ENCODE results near the gene GOT2. TPM values are rescaled to one million over a fixed set of nuclear protein-coding genes. Genes with fewer than 3 reads are reported as not detected.
"Not testable (repeated sequence)": the region's sequence is repeated elsewhere in the genome, so short reads cannot be mapped to it uniquely, and the experiment has no call there.

Gene GOT2
- total RNA-seq, 1 experiment from 2014 or later = 135 TPM

- TF ChIP-seq YY1 (IDR thresholded peaks at IDR 0.05; ENCODE audit: extremely low read depth, insufficient replicate concordance, low read depth, low read length) (peak; percentile 72), POLR2A (IDR thresholded peaks at IDR 0.05; ENCODE audit: borderline replicate concordance, extremely low read depth, insufficient read depth, insufficient read length) (peak; percentile 70), ZFX (IDR thresholded peaks at IDR 0.05) (peak; percentile 96), MAX (IDR thresholded peaks at IDR 0.05) (peak; percentile 87), ELF1 (IDR thresholded peaks at IDR 0.05; ENCODE audit: borderline replicate concordance, low read depth) (no peak), TCF7L2 (IDR thresholded peaks at IDR 0.05; ENCODE audit: borderline replicate concordance, extremely low read depth, insufficient read depth, insufficient read length) (peak; percentile 65)
These were observed at the start of gene GOT2 (continued) for GRCh38 chr16:58733671-58734458.

GRCh38 chr16:58779291-58779690 is 45.2 kb upstream of the GOT2 start:
- H3K4me2 ChIP-seq (ENCODE audit: low read length); ATAC-seq; H3K79me2 ChIP-seq (ENCODE audit: insufficient read depth, low read length); H3K36me3 ChIP-seq (ENCODE audit: control insufficient read depth in 1 of 2, insufficient read depth in 2 of 2, low read length in 2 of 2); H3K4me3 ChIP-seq (replicated peaks in 1 of 2; ENCODE audit: low read depth in 1 of 2, low read length in 2 of 2); H3K9me3 ChIP-seq (ENCODE audit: control insufficient read depth in 1 of 2, insufficient read depth in 1 of 2, low read depth in 1 of 2, low read length in 2 of 2); H3K9ac ChIP-seq (ENCODE audit: low read length); H3K27ac ChIP-seq (ENCODE audit: low read depth, low read length); intact Hi-C loops (cut with micrococcal nuclease); H4K20me1 ChIP-seq (ENCODE audit: insufficient read depth); BruUV-seq (replicated peaks); POLR2A ChIA-PET; H3K27me3 ChIP-seq (ENCODE audit: insufficient read depth, low read length); RAD21 ChIA-PET (ENCODE audit: low non-redundant PET in 1 of 2, low total read pairs in 2 of 2, uncharacterized antibody in 2 of 2, unreplicated experiment in 2 of 2); CTCF ChIA-PET; H3K9me2 ChIP-seq (ENCODE audit: insufficient read depth); H3K4me1 ChIP-seq (ENCODE audit: control insufficient read depth in 1 of 2, insufficient read depth in 2 of 2, low read length in 2 of 2); H2AFZ ChIP-seq (ENCODE audit: low read depth, low read length, poor library complexity, severe bottlenecking); DNase-seq (ENCODE audit: low read depth, low spot score): not testable (repeated sequence)

GRCh38 chr16:58773870-58774269 is 39.8 kb upstream of the GOT2 start:
- Histone ChIP-seq H3K4me2 (ENCODE audit: low read length) (no peak overlapping the region), H3K4me3 (replicated peaks in 1 of 2; ENCODE audit: low read depth in 1 of 2, low read length in 2 of 2) (no peak overlapping the region), H3K36me3 (ENCODE audit: control insufficient read depth in 1 of 2, insufficient read depth in 2 of 2, low read length in 2 of 2) (no peaks in the 10 kb centered on the region), H3K27me3 (ENCODE audit: insufficient read depth, low read length) (0 out of 2 replicates have a peak, but pooled peaks cover 5% of the 10 kb centered on the region), H3K9me3 (ENCODE audit: control insufficient read depth in 1 of 2, insufficient read depth in 1 of 2, low read depth in 1 of 2, low read length in 2 of 2) (no peaks in the 10 kb centered on the region), H2AFZ (ENCODE audit: low read depth, low read length, poor library complexity, severe bottlenecking) (no peak overlapping the region), H3K9me2 (ENCODE audit: insufficient read depth) (no peaks in the 10 kb centered on the region), H4K20me1 (ENCODE audit: insufficient read depth) (no peaks in the 10 kb centered on the region), H3K9ac (ENCODE audit: low read length) (no peak overlapping the region), H3K27ac (ENCODE audit: low read depth, low read length) (no peak overlapping the region), H3K79me2 (ENCODE audit: insufficient read depth, low read length) (no peaks in the 10 kb centered on the region), H3K4me1 (ENCODE audit: control insufficient read depth in 1 of 2, insufficient read depth in 2 of 2, low read length in 2 of 2) (no peaks in the 10 kb centered on the region)
- DNase-seq (ENCODE audit: low read depth, low spot score) = no peak
- intact Hi-C loops (cut with micrococcal nuclease) = no loop called here
- no TSS peak for BruUV-seq (replicated peaks)
- ChIA-PET RAD21 (ENCODE audit: low non-redundant PET in 1 of 2, low total read pairs in 2 of 2, uncharacterized antibody in 2 of 2, unreplicated experiment in 2 of 2) (no interaction called here), POLR2A (no interaction called here), CTCF (interaction anchor here (0.6 kb wide), 1 partner anchor 633 kb away, joined by 4 read pairs; no protein-coding TSS in a partner anchor)
- no peak for ATAC-seq
- TF ChIP-seq RAD21 (IDR thresholded peaks at IDR 0.05; ENCODE audit: low read depth) (no peak), CTCF (IDR thresholded peaks at IDR 0.05 in 2 of 3, conservative IDR thresholded peaks at IDR 0.05 in 1 of 3; ENCODE audit: borderline replicate concordance in 1 of 3, insufficient read depth in 1 of 3, low read depth in 2 of 3, low read length in 2 of 3) (no peak), REST (IDR thresholded peaks at IDR 0.05; ENCODE audit: low read depth) (no peak), ELF1 (IDR thresholded peaks at IDR 0.05; ENCODE audit: borderline replicate concordance, low read depth) (no peak), FOSL1 (IDR thresholded peaks at IDR 0.05; ENCODE audit: low read depth) (no peak)
